Activated CD4-positive, alpha-beta T cell treated with anti-CD3 and anti-CD28 coated beads, Interleukin-2, amount 10 ng/mL, durations not matched to agents 7 days and 5 days (primary cell): Measurements from ENCODE around the gene CRELD1. TPM values are rescaled to one million over a fixed set of nuclear protein-coding genes. Genes with fewer than 3 reads are reported as not detected.
A peak's percentile ranks its signal among the peaks of the same experiment; 100 is the strongest.
"Not testable (repeated sequence)": the region's sequence is repeated elsewhere in the genome, so short reads cannot be mapped to it uniquely, and the experiment has no call there.

ENCODE experiments used
- CTCF ChIA-PET: fragments of 350-600 bp; sonication (Branson Sonifier 250); formaldehyde crosslinking; loops from one replicate; lab custom pipeline; 2021; ENCODE audit warnings: antibody characterized with exemption; lab: Charles Lee
- POLR2A ChIA-PET: fragments of 350-600 bp; sonication (Branson Sonifier 250); formaldehyde crosslinking; loops from one replicate; lab custom pipeline; 2021; ENCODE audit warnings: antibody characterized with exemption; lab: Charles Lee
- DNase-seq: peaks from one replicate; pipeline ENCODE4 v3.0.0-alpha.2; 2020
- H3K27ac Mint-ChIP-seq: one replicate; pipeline ENCODE4 v1.8.0; 2021; ENCODE audit warnings: mild to moderate bottlenecking, moderate library complexity, mixed read lengths
- H3K27me3 Mint-ChIP-seq: one replicate; pipeline ENCODE4 v1.8.0; 2021; ENCODE audit warnings: mixed read lengths
- H3K36me3 Mint-ChIP-seq: one replicate; pipeline ENCODE4 v1.8.0; 2021; ENCODE audit warnings: low read depth, mixed read lengths
- H3K4me1 Mint-ChIP-seq: one replicate; pipeline ENCODE4 v1.8.0; 2021; ENCODE audit warnings: mixed read lengths
- H3K4me3 Mint-ChIP-seq: one replicate; pipeline ENCODE4 v1.8.0; 2021; ENCODE audit warnings: mild to moderate bottlenecking, moderate library complexity, mixed read lengths
- H3K9me3 Mint-ChIP-seq: one replicate; pipeline ENCODE4 v1.8.0; 2021; ENCODE audit warnings: mixed read lengths
- total RNA-seq, 2 experiments: library from RNA; stranded (reverse); gene quantifications; one replicate each; pipeline ENCODE4 v1.2.3, GENCODE V29; 2021

Gene CRELD1
- total RNA-seq, 2 experiments from 2014 or later: 13.9 to 16.0 TPM

GRCh38 chr3:9897408-9898372 lies 35.9 kb upstream of the CRELD1 start:
- ChIA-PET CTCF (interaction anchor here (0.8 kb wide), 1 partner anchor 28 kb away, joined by 4 read pairs; no protein-coding TSS in a partner anchor), POLR2A (no interaction called here)
- Mint-ChIP-seq H3K27me3 (no peaks in the 10 kb centered on the region), H3K4me3 (no peak overlapping the region), H3K36me3 (peaks cover 20% of the 10 kb centered on the region), H3K9me3 (no peaks in the 10 kb centered on the region), H3K27ac (peak overlapping the region; percentile 3), H3K4me1 (peaks cover 40% of the 10 kb centered on the region)
- DNase-seq: no peak

- no peaks in the 10 kb centered on the region for H3K9me3 Mint-ChIP-seq
- POLR2A ChIA-PET: no interaction called here
- CTCF ChIA-PET: no interaction called here
- peak overlapping the region; percentile 3 for H3K27ac Mint-ChIP-seq
- H3K27me3 Mint-ChIP-seq: no peaks in the 10 kb centered on the region
- no peak overlapping the region for H3K4me3 Mint-ChIP-seq
- no peak for DNase-seq
- peaks cover 13% of the 10 kb centered on the region for H3K36me3 Mint-ChIP-seq
- peaks cover 42% of the 10 kb centered on the region for H3K4me1 Mint-ChIP-seq
These were observed 35.0 kb upstream of the CRELD1 start for GRCh38 chr3:9898467-9899241.

GRCh38 chr3:9899289-9899791 lies 34.3 kb upstream of the CRELD1 start:
- H3K27me3 Mint-ChIP-seq: no peaks in the 10 kb centered on the region
- H3K9me3 Mint-ChIP-seq: no peaks in the 10 kb centered on the region
- H3K27ac Mint-ChIP-seq: no peak overlapping the region
- CTCF ChIA-PET: interaction anchor here (1.0 kb wide), 1 partner anchor 522 kb away, joined by 3 read pairs; no protein-coding TSS in a partner anchor
- peaks cover 39% of the 10 kb centered on the region for H3K4me1 Mint-ChIP-seq
- DNase-seq: no peak
- POLR2A ChIA-PET: no interaction called here
- no peak overlapping the region for H3K4me3 Mint-ChIP-seq
- peaks cover 6% of the 10 kb centered on the region for H3K36me3 Mint-ChIP-seq

- H3K9me3 Mint-ChIP-seq, H3K27me3 Mint-ChIP-seq, H3K4me3 Mint-ChIP-seq, H3K36me3 Mint-ChIP-seq, DNase-seq, POLR2A ChIA-PET: not testable (repeated sequence)
- Mint-ChIP-seq H3K27ac (peak overlapping the region; percentile 11), H3K4me1 (peaks cover 32% of the 10 kb centered on the region)
- CTCF ChIA-PET: interaction anchor here (0.6 to 2.9 kb wide), 2 partner anchors 31 to 76 kb away, joined by 4 to 10 read pairs; no protein-coding TSS in a partner anchor
These were observed 32.6 kb upstream of the CRELD1 start for GRCh38 chr3:9900965-9901415.

- H3K27me3 Mint-ChIP-seq: no peaks in the 10 kb centered on the region
- ChIA-PET POLR2A (interaction anchor here (0.8 kb wide), 1 partner anchor 22 kb away, joined by 3 read pairs; no protein-coding TSS in a partner anchor), CTCF (interaction anchor here (0.6 to 2.9 kb wide), 7 partner anchors 9 to 113 kb away, joined by 3 to 13 read pairs (median 3); no protein-coding TSS in a partner anchor)
- no peaks in the 10 kb centered on the region for H3K9me3 Mint-ChIP-seq
- DNase-seq: peak; percentile 46
- H3K4me3 Mint-ChIP-seq: peak overlapping the region; percentile 22
- H3K27ac Mint-ChIP-seq: peak overlapping the region; percentile 66
- H3K36me3 Mint-ChIP-seq: no peaks in the 10 kb centered on the region
- H3K4me1 Mint-ChIP-seq: peaks cover 31% of the 10 kb centered on the region
These were observed 31.7 kb upstream of the CRELD1 start for GRCh38 chr3:9901967-9902366.

- Mint-ChIP-seq H3K9me3 (no peaks in the 10 kb centered on the region), H3K27me3 (no peaks in the 10 kb centered on the region), H3K36me3 (no peaks in the 10 kb centered on the region), H3K27ac (peak within 1 kb of the TSS; percentile 66), H3K4me3 (peak within 1 kb of the TSS; percentile 22), H3K4me1 (peaks cover 31% of the 10 kb centered on the region)
- ChIA-PET CTCF (interaction anchor here (0.5 to 2.9 kb wide), 8 partner anchors 9 to 411 kb away, joined by 3 to 13 read pairs (median 3); partner anchors contain the start of gene IL17RC), POLR2A (interaction anchor here (0.8 kb wide), 1 partner anchor 22 kb away, joined by 3 read pairs; no protein-coding TSS in a partner anchor)
- no peak for DNase-seq
These were observed 31.0 kb upstream of the CRELD1 start, which contains the start of gene IL17RE for GRCh38 chr3:9902372-9903237. IL17RE (plus strand) TSS chr3:9902848; CDS start chr3:9902933, 85 bp downstream.

GRCh38 chr3:9903238-9903624 lies 30.4 kb upstream of the CRELD1 start:
- no peaks in the 10 kb centered on the region for H3K27me3 Mint-ChIP-seq
- ChIA-PET POLR2A (no interaction called here), CTCF (interaction anchor here (0.8 to 2.9 kb wide), 5 partner anchors 8 to 111 kb away, joined by 3 to 13 read pairs (median 5); partner anchors contain the start of gene IL17RC)
- no peak for DNase-seq
- H3K27ac Mint-ChIP-seq: no peak overlapping the region
- H3K36me3 Mint-ChIP-seq: no peaks in the 10 kb centered on the region
- H3K4me3 Mint-ChIP-seq: no peak overlapping the region
- H3K4me1 Mint-ChIP-seq: peaks cover 31% of the 10 kb centered on the region
- H3K9me3 Mint-ChIP-seq: no peaks in the 10 kb centered on the region

GRCh38 chr3:9903904-9904303 lies 29.7 kb upstream of the CRELD1 start:
- POLR2A ChIA-PET: no interaction called here

GRCh38 chr3:9906480-9906879 lies 27.2 kb upstream of the CRELD1 start:
- Mint-ChIP-seq H3K4me1 (peaks cover 27% of the 10 kb centered on the region), H3K9me3 (no peaks in the 10 kb centered on the region), H3K27me3 (no peaks in the 10 kb centered on the region), H3K4me3 (no peak overlapping the region), H3K36me3 (no peaks in the 10 kb centered on the region), H3K27ac (no peak overlapping the region)
- ChIA-PET CTCF (interaction anchor here (1.2 to 1.4 kb wide), 2 partner anchors 22 to 298 kb away, joined by 3 read pairs; no protein-coding TSS in a partner anchor), POLR2A (no interaction called here)
- DNase-seq: no peak

More at GRCh38 chr3:9903904-9904303, 29.7 kb upstream of the CRELD1 start:
- DNase-seq: no peak
- Mint-ChIP-seq H3K9me3 (no peaks in the 10 kb centered on the region), H3K36me3 (no peaks in the 10 kb centered on the region), H3K27ac (no peak overlapping the region), H3K4me3 (no peak overlapping the region), H3K27me3 (no peaks in the 10 kb centered on the region), H3K4me1 (peaks cover 31% of the 10 kb centered on the region)
- CTCF ChIA-PET: interaction anchor here (1.3 to 2.7 kb wide), 2 partner anchors 7 to 29 kb away, joined by 5 to 13 read pairs; no protein-coding TSS in a partner anchor

GRCh38 chr3:9908286-9908685 lies 25.3 kb upstream of the CRELD1 start:
- POLR2A ChIA-PET: no interaction called here
- no peak overlapping the region for H3K27ac Mint-ChIP-seq
- no peaks in the 10 kb centered on the region for H3K9me3 Mint-ChIP-seq
- H3K36me3 Mint-ChIP-seq: no peaks in the 10 kb centered on the region
- H3K27me3 Mint-ChIP-seq: peaks cover 3% of the 10 kb centered on the region
- no peak overlapping the region for H3K4me3 Mint-ChIP-seq
- DNase-seq: no peak
- peaks cover 15% of the 10 kb centered on the region for H3K4me1 Mint-ChIP-seq
- CTCF ChIA-PET: interaction anchor here (1.4 kb wide), 2 partner anchors 24 to 115 kb away, joined by 3 read pairs; partner anchors contain the start of gene ARPC4
